GM12878 (cell line): Measurements from ENCODE around the gene TIA1. TPM values are rescaled to one million over a fixed set of nuclear protein-coding genes. Genes with fewer than 3 reads are reported as not detected.

Source experiments
- ASH2L ChIP-seq: fragments of 300-600, 200-600 bp; sonication (generic); IDR thresholded peaks from 2 replicates; pipeline ENCODE4 v1.6.1; 2017; ENCODE audit warnings: low read depth, mild to moderate bottlenecking, borderline replicate concordance
- CEBPB ChIP-seq, 2 experiments: fragments of 150-350 bp in 1 of 2; IDR thresholded peaks; 2 replicates each; pipeline ENCODE4 v1.6.1; 2012 to 2014; ENCODE audit warnings: low read depth in 2 of 2, low read length in 2 of 2, borderline replicate concordance in 1 of 2, inconsistent platforms in 1 of 2
- CHD1 ChIP-seq: IDR thresholded peaks from 2 replicates; pipeline ENCODE4 v1.6.1; 2012; ENCODE audit warnings: low read depth, low read length, improper control_type of control experiment
- EED ChIP-seq: sonication (generic); IDR thresholded peaks from 2 replicates; pipeline ENCODE4 v1.6.1; 2016; ENCODE audit warnings: antibody characterized with exemption, low read depth
- EZH2 ChIP-seq: IDR thresholded peaks from 2 replicates; pipeline ENCODE4 v1.6.1; 2012; ENCODE audit warnings: low read depth, mild to moderate bottlenecking, control low read depth, inconsistent platforms, low read length, borderline replicate concordance; ENCODE audit not compliant: control insufficient read depth
- GABPA ChIP-seq: IDR thresholded peaks from 2 replicates; pipeline ENCODE4 v1.6.1; 2014; ENCODE audit warnings: antibody characterized with exemption, low read depth, mild to moderate bottlenecking, inconsistent platforms
- HDAC2 ChIP-seq: fragments of 200-600 bp; sonication (generic); IDR thresholded peaks from 2 replicates; pipeline ENCODE4 v1.6.1; 2017
- JUND ChIP-seq: IDR thresholded peaks from 2 replicates; pipeline ENCODE4 v1.6.1; 2012; ENCODE audit warnings: low read depth, mild to moderate bottlenecking, low read length, improper control_type of control experiment, moderate library complexity
- MTA2 ChIP-seq: fragments of 450-650 bp; IDR thresholded peaks from 2 replicates; pipeline ENCODE4 v1.6.1; 2016; ENCODE audit warnings: low read depth, mild to moderate bottlenecking, moderate library complexity
- MYC ChIP-seq: IDR thresholded peaks from 2 replicates; pipeline ENCODE4 v1.6.1; 2011; ENCODE audit warnings: mild to moderate bottlenecking, low read length, moderate library complexity, inconsistent platforms; ENCODE audit not compliant: insufficient read depth, insufficient replicate concordance, insufficient read length, severe bottlenecking
- NFYB ChIP-seq: IDR thresholded peaks from 2 replicates; pipeline ENCODE4 v1.6.1; 2011; ENCODE audit warnings: low read depth, mild to moderate bottlenecking, low read length, improper control_type of control experiment, moderate library complexity; ENCODE audit not compliant: insufficient read depth
- RAD21 ChIP-seq: IDR thresholded peaks from 2 replicates; pipeline ENCODE4 v1.6.1; 2011; ENCODE audit warnings: mild to moderate bottlenecking, low read depth, low read length, moderate library complexity; ENCODE audit not compliant: insufficient read depth
- RFX5 ChIP-seq: IDR thresholded peaks from 2 replicates; pipeline ENCODE4 v1.6.1; 2011; ENCODE audit warnings: low read depth, low read length, improper control_type of control experiment
- SIX5 ChIP-seq: IDR thresholded peaks from 2 replicates; pipeline ENCODE4 v1.6.1; 2011; ENCODE audit warnings: mild to moderate bottlenecking, low read depth, low read length, moderate library complexity; ENCODE audit not compliant: severe bottlenecking
- SMAD5 ChIP-seq: IDR thresholded peaks from 2 replicates; pipeline ENCODE4 v1.6.1; 2016; ENCODE audit warnings: antibody characterized with exemption, low read depth
- SMARCA5 ChIP-seq: fragments of 450-650 bp; IDR thresholded peaks from 2 replicates; pipeline ENCODE4 v1.6.1; 2017; ENCODE audit warnings: mild to moderate bottlenecking
- YBX1 ChIP-seq: fragments of 450-650 bp; IDR thresholded peaks from 2 replicates; pipeline ENCODE4 v1.6.1; 2016; ENCODE audit warnings: antibody characterized with exemption
- ZNF207 ChIP-seq: fragments of 450-650 bp; IDR thresholded peaks from 2 replicates; pipeline ENCODE4 v1.6.1; 2014; ENCODE audit warnings: antibody characterized with exemption, mild to moderate bottlenecking, borderline replicate concordance
- polyA plus RNA-seq, 11 experiments: library from polyadenylated mRNA; depleted of rRNA in 4 of 11; unstranded in 6 of 11; stranded (reverse) in 5 of 11; fragments of >200 nt; fragmentation: Nextera tagmentation in 4 of 11; fragmentation: Illumina TruSeq in 1 of 11; extraction: Ambion mirVana in 4 of 11; extraction: Trizol in 1 of 11; gene quantifications; 1 replicate in 1 of 11; 2 replicates in 10 of 11; pipeline versions ENCODE4 v1.2.1 to v1.2.3, GENCODE V29; 2011 to 2016; ENCODE audit warnings: inconsistent platforms in 2 of 11, missing spikeins in 2 of 11, low read depth in 1 of 11
- total RNA-seq, 4 experiments: library from RNA; depleted of rRNA in 3 of 4; stranded (reverse); fragments of >200 nt in 3 of 4; fragmentation: Illumina TruSeq in 1 of 4; extraction: Trizol in 1 of 4; gene quantifications; 2 replicates each; pipeline versions ENCODE4 v1.2.1 to v1.2.3, GENCODE V29; 2013 to 2021
- TF ChIP-seq, protein P1 (sequence below): fragments of 450-650 bp; conservative IDR thresholded peaks from 2 replicates; pipeline ENCODE4 v1.6.1; 2017; ENCODE audit warnings: mild to moderate bottlenecking, moderate library complexity
- TF ChIP-seq, protein P2 (sequence below): IDR thresholded peaks from 2 replicates; pipeline ENCODE4 v1.6.1; 2011; ENCODE audit warnings: borderline replicate concordance, low read depth, mild to moderate bottlenecking, moderate library complexity, low read length; ENCODE audit not compliant: insufficient read depth, poor library complexity, severe bottlenecking
- TF ChIP-seq, protein P3 (sequence below): IDR thresholded peaks from 2 replicates; pipeline ENCODE4 v1.6.1; 2011; ENCODE audit warnings: low read depth, mild to moderate bottlenecking, low read length, moderate library complexity, borderline replicate concordance; ENCODE audit errors: extremely low read depth
- TF ChIP-seq, protein P4 (sequence below): IDR thresholded peaks from 2 replicates; pipeline ENCODE4 v1.6.1; 2011; ENCODE audit warnings: mild to moderate bottlenecking, low read depth, low read length, moderate library complexity; ENCODE audit not compliant: insufficient replicate concordance

The TIA1 gene
- total and polyA plus RNA-seq, 10 of the 15 experiments (the other 5 are each of a cell fraction or from before 2014, with no cell fraction given), result 21.5 to 155 (median 67.0) TPM

DNA sequence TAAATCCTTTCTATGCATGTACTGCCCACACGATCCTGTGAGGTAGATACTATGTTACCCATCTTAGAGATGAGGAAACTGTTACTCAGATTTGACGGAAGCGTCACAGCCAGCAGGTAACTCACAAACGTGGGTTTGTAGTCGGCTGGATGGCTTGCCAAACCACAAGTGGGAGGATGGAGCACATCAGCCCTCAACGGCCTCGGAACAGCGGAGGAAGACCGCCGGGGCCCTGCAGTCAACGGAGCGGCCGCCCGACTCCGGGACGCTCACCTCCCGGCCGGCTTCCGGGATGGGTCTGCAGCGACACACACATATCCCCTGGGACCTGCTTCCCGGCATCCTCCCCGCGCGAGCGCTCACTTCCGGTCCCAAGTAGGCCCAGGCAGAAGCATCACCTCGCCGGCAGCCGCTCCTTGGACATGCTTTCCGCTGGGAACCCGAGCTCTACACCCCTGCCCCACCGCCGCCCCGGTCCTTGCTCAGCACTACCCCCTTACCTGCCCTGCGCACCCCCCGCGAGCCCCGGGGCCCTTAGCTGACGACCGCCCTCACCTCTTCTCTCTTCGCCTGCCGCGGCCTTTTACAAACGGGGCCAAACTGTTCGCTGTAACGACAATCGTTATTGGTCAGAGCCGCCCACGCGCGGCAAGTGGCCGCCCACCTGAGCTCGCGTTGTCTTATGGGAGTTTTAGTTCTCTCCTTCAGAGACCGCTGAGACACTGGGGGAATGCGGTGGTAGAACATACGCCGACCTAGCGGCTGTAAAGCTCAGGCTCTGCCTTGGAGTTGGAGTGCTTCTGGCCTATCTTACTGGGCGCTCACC lies 57.8 kb downstream of the TIA1 start, which contains the start of gene C2orf42 (continued):
- no peak for TF ChIP-seq YBX1
- peak; percentile 85 for TF ChIP-seq SMARCA5
- TF ChIP-seq SIX5, result peak; percentile 76
- peak; percentile 46 for TF ChIP-seq MTA2
- peak; percentile 74 for TF ChIP-seq EED
- TF ChIP-seq, protein P1, sequence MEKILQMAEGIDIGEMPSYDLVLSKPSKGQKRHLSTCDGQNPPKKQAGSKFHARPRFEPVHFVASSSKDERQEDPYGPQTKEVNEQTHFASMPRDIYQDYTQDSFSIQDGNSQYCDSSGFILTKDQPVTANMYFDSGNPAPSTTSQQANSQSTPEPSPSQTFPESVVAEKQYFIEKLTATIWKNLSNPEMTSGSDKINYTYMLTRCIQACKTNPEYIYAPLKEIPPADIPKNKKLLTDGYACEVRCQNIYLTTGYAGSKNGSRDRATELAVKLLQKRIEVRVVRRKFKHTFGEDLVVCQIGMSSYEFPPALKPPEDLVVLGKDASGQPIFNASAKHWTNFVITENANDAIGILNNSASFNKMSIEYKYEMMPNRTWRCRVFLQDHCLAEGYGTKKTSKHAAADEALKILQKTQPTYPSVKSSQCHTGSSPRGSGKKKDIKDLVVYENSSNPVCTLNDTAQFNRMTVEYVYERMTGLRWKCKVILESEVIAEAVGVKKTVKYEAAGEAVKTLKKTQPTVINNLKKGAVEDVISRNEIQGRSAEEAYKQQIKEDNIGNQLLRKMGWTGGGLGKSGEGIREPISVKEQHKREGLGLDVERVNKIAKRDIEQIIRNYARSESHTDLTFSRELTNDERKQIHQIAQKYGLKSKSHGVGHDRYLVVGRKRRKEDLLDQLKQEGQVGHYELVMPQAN, result peak; percentile 93
- TF ChIP-seq ASH2L, result no peak
- TF ChIP-seq CEBPB (IDR thresholded peaks at IDR 0.05; ENCODE audit: borderline replicate concordance in 1 of 2, low read depth in 2 of 2, low read length in 2 of 2), result no peak
- no peak for TF ChIP-seq MYC
- TF ChIP-seq JUND, result no peak
- peak; percentile 90 for TF ChIP-seq SMAD5
- 0 out of 2 replicates have a peak, but pooled peaks have one; percentile 7 for TF ChIP-seq RFX5
- peak; percentile 88 for TF ChIP-seq GABPA
- TF ChIP-seq, protein P2, sequence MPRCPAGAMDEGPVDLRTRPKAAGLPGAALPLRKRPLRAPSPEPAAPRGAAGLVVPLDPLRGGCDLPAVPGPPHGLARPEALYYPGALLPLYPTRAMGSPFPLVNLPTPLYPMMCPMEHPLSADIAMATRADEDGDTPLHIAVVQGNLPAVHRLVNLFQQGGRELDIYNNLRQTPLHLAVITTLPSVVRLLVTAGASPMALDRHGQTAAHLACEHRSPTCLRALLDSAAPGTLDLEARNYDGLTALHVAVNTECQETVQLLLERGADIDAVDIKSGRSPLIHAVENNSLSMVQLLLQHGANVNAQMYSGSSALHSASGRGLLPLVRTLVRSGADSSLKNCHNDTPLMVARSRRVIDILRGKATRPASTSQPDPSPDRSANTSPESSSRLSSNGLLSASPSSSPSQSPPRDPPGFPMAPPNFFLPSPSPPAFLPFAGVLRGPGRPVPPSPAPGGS, result no peak
- 0 out of 2 replicates have a peak, but pooled peaks have one; percentile 44 for TF ChIP-seq CHD1
- TF ChIP-seq NFYB, result peak; percentile 91
- TF ChIP-seq, protein P3, sequence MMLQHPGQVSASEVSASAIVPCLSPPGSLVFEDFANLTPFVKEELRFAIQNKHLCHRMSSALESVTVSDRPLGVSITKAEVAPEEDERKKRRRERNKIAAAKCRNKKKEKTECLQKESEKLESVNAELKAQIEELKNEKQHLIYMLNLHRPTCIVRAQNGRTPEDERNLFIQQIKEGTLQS, result peak; percentile 24; the same call in 1 of the 2 replicates
- no peak for TF ChIP-seq HDAC2
- TF ChIP-seq, protein P4, sequence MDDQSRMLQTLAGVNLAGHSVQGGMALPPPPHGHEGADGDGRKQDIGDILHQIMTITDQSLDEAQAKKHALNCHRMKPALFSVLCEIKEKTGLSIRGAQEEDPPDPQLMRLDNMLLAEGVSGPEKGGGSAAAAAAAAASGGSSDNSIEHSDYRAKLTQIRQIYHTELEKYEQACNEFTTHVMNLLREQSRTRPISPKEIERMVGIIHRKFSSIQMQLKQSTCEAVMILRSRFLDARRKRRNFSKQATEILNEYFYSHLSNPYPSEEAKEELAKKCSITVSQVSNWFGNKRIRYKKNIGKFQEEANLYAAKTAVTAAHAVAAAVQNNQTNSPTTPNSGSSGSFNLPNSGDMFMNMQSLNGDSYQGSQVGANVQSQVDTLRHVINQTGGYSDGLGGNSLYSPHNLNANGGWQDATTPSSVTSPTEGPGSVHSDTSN, result no peak
- TF ChIP-seq RAD21, result 0 out of 2 replicates have a peak, but pooled peaks have one; percentile 15
- TF ChIP-seq EZH2, result no peak
- peak; percentile 88; the same call in 1 of the 2 replicates for TF ChIP-seq ZNF207
